Sciatic nerve (tissue), 2 donors: ENCODE results near the gene LRRC36. TPM values are rescaled to one million over a fixed set of nuclear protein-coding genes. Genes with fewer than 3 reads are reported as not detected.

Source experiments
- ATAC-seq: fragments of 200-7000 bp; cut with Tn5 transposase; one replicate; pipeline ENCODE4 v1.9.1; 2020; ENCODE audit warnings: mild to moderate bottlenecking, moderate library complexity
- DNase-seq: peaks from one replicate; pipeline ENCODE4 v3.0.0-alpha.2; 2020; ENCODE audit warnings: low spot score
- intact Hi-C: fragments of 100-400 bp; cut with DNase I; formaldehyde crosslinking; loops from one replicate; pipeline ENCODE4 v1.14.2; 2022
- total RNA-seq: library from RNA; stranded (reverse); fragmentation: NEBNext Ultra II Directional; extraction: Animal tissue kit (Norgen Biotek cat#: 25700); gene quantifications from one replicate; pipeline ENCODE4 v1.2.1, GENCODE V29; 2021
- donor health status: DM: no; HTN: no; CAD: no.
- donor health status: DM: no; HTN: no; CAD: no.

Gene LRRC36
- total RNA-seq: 1.5 TPM

- DNase-seq (peak; percentile 77), ATAC-seq (peak; percentile 81)
- intact Hi-C loops: no loop called here
Measured at GRCh38 chr16:67326472-67327309, at the start of gene LRRC36, which contains the start of gene KCTD19. TSS of gene LRRC36 (plus strand) at chr16:67326815. CDS start at chr16:67326863, 48 bp downstream. TSS of gene KCTD19 (minus strand) at chr16:67326741. CDS start at chr16:67326707, 34 bp downstream.

- intact Hi-C loops: no loop called here
- ATAC-seq (peak; percentile 46), DNase-seq (no peak)
Measured at GRCh38 chr16:67277294-67277998, 49.2 kb upstream of the LRRC36 start.

- no peak for DNase-seq
Measured at GRCh38 chr16:67277999-67278772, 48.4 kb upstream of the LRRC36 start.

GRCh38 chr16:67278773-67279295, 47.8 kb upstream of the LRRC36 start:
- DNase-seq (no peak), ATAC-seq (peak; percentile 43)
- intact Hi-C loops: no loop called here

More at GRCh38 chr16:67277999-67278772, 48.4 kb upstream of the LRRC36 start:
- ATAC-seq: peak; percentile 25
- intact Hi-C loops: no loop called here

GRCh38 chr16:67279296-67280089, 47.1 kb upstream of the LRRC36 start, which contains the start of gene PLEKHG4:
TSS of gene PLEKHG4 (plus strand) at chr16:67279532. CDS start at chr16:67280045, 513 bp downstream.
- DNase-seq (peak; percentile 85), ATAC-seq (peak; percentile 79)
- intact Hi-C loops: no loop called here

GRCh38 chr16:67280090-67281015, 46.3 kb upstream of the LRRC36 start:
- no peak for DNase-seq
- ATAC-seq: no peak
- intact Hi-C loops: no loop called here

- intact Hi-C loops: no loop called here
- ATAC-seq: no peak
- no peak for DNase-seq
Measured at GRCh38 chr16:67281536-67282446, 44.8 kb upstream of the LRRC36 start.

- DNase-seq (no peak), ATAC-seq (no peak)
- intact Hi-C loops: no loop called here
Measured at GRCh38 chr16:67282447-67282805, 44.2 kb upstream of the LRRC36 start.

- intact Hi-C loops: no loop called here
- no peak for ATAC-seq
- no peak for DNase-seq
Measured at GRCh38 chr16:67283039-67283825, 43.4 kb upstream of the LRRC36 start.

- no peak for ATAC-seq
- intact Hi-C loops: no loop called here
- no peak for DNase-seq
Measured at GRCh38 chr16:67283826-67284555, 42.6 kb upstream of the LRRC36 start.

- ATAC-seq: peak; percentile 27
Measured at GRCh38 chr16:67284699-67285646, 41.6 kb upstream of the LRRC36 start.

GRCh38 chr16:67286441-67287235, 40.0 kb upstream of the LRRC36 start:
- ATAC-seq: no peak
- intact Hi-C loops: no loop called here
- no peak for DNase-seq

More at GRCh38 chr16:67284699-67285646, 41.6 kb upstream of the LRRC36 start:
- intact Hi-C loops: no loop called here
- DNase-seq: no peak

- intact Hi-C loops: no loop called here
- ATAC-seq (no peak), DNase-seq (no peak)
Measured at GRCh38 chr16:67287960-67288359, 38.7 kb upstream of the LRRC36 start.
